Mammary epithelial cell (primary cell): ENCODE measurements around the gene MSH3.

Source experiments
- EZH2 ChIP-seq: IDR thresholded peaks from 2 replicates; pipeline ENCODE4 v1.6.1; 2012; ENCODE audit warnings: low read length, inconsistent platforms, borderline replicate concordance
- TF ChIP-seq, protein P1 (sequence below), 2 donors: IDR thresholded peaks in 1 of 2; conservative IDR thresholded peaks in 1 of 2; 2 replicates each; pipeline ENCODE4 v1.5.1; 2011 to 2012; ENCODE audit warnings: inconsistent platforms in 2 of 2, low read length in 2 of 2, mild to moderate bottlenecking in 2 of 2, control low read depth in 1 of 2, low read depth in 1 of 2; ENCODE audit not compliant: insufficient read depth in 1 of 2; ENCODE audit errors: extremely low read depth in 1 of 2

GRCh38 chr5:80894083-80894482 lies 239.6 kb downstream of the MSH3 start:
- TF ChIP-seq, protein P1, sequence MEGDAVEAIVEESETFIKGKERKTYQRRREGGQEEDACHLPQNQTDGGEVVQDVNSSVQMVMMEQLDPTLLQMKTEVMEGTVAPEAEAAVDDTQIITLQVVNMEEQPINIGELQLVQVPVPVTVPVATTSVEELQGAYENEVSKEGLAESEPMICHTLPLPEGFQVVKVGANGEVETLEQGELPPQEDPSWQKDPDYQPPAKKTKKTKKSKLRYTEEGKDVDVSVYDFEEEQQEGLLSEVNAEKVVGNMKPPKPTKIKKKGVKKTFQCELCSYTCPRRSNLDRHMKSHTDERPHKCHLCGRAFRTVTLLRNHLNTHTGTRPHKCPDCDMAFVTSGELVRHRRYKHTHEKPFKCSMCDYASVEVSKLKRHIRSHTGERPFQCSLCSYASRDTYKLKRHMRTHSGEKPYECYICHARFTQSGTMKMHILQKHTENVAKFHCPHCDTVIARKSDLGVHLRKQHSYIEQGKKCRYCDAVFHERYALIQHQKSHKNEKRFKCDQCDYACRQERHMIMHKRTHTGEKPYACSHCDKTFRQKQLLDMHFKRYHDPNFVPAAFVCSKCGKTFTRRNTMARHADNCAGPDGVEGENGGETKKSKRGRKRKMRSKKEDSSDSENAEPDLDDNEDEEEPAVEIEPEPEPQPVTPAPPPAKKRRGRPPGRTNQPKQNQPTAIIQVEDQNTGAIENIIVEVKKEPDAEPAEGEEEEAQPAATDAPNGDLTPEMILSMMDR (conservative IDR thresholded peaks at IDR 0.05 in 1 of 2, IDR thresholded peaks at IDR 0.05 in 1 of 2; ENCODE audit: extremely low read depth in 1 of 2, insufficient read depth in 1 of 2, low read depth in 1 of 2, low read length in 2 of 2) = no peak
- TF ChIP-seq EZH2 = no peak
